ENCODE data around the gene KLF9. TPM values are rescaled to one million over a fixed set of nuclear protein-coding genes. Genes with fewer than 3 reads are reported as not detected.

KLF9 gene
- total RNA-seq, 3 donors from 2014 or later, result 129 to 223 (median 206) TPM

DNA sequence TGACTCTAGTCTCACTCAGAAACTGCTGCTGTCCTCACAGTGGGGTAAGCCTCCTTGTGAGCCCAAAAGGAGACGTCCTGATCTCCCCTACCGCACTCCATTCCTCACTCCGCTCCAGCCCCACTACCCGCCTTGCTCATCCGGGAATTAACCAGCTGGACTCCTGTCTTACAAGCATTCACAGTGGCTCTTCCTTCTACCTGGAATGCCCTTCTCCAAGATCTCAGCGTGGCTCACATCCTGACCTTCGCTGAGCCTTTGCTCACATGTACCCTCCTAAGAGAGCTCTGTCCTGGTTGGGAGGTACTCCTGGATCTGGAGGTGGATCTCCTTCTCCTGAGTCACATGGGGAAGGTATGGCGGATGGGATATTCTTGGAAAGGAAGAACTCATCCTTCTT, 10.7 kb upstream of the KLF9 start:
- no peak overlapping the region for H3K4me3 ChIP-seq
- H3K27ac ChIP-seq, result no peak overlapping the region
- intact Hi-C loops (cut with DNase I; ENCODE audit: low total_unique reads), result no loop called here
- peaks cover 0 to 13% of the 10 kb centered on the region in 2 donors for H3K4me1 ChIP-seq
- no peaks in the 10 kb centered on the region for H3K27me3 ChIP-seq
- TF ChIP-seq POLR2A (IDR thresholded peaks at IDR 0.05) (no peak), POLR2AphosphoS5 (IDR thresholded peaks at IDR 0.05) (no peak)
- TF ChIP-seq, protein P1, sequence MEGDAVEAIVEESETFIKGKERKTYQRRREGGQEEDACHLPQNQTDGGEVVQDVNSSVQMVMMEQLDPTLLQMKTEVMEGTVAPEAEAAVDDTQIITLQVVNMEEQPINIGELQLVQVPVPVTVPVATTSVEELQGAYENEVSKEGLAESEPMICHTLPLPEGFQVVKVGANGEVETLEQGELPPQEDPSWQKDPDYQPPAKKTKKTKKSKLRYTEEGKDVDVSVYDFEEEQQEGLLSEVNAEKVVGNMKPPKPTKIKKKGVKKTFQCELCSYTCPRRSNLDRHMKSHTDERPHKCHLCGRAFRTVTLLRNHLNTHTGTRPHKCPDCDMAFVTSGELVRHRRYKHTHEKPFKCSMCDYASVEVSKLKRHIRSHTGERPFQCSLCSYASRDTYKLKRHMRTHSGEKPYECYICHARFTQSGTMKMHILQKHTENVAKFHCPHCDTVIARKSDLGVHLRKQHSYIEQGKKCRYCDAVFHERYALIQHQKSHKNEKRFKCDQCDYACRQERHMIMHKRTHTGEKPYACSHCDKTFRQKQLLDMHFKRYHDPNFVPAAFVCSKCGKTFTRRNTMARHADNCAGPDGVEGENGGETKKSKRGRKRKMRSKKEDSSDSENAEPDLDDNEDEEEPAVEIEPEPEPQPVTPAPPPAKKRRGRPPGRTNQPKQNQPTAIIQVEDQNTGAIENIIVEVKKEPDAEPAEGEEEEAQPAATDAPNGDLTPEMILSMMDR (IDR thresholded peaks at IDR 0.05), result no peak
- H3K36me3 ChIP-seq, result no peaks in the 10 kb centered on the region
- DNase-seq (ENCODE audit: low spot score in 2 of 2), result no peak
- no peaks in the 10 kb centered on the region for H3K9me3 ChIP-seq

DNA sequence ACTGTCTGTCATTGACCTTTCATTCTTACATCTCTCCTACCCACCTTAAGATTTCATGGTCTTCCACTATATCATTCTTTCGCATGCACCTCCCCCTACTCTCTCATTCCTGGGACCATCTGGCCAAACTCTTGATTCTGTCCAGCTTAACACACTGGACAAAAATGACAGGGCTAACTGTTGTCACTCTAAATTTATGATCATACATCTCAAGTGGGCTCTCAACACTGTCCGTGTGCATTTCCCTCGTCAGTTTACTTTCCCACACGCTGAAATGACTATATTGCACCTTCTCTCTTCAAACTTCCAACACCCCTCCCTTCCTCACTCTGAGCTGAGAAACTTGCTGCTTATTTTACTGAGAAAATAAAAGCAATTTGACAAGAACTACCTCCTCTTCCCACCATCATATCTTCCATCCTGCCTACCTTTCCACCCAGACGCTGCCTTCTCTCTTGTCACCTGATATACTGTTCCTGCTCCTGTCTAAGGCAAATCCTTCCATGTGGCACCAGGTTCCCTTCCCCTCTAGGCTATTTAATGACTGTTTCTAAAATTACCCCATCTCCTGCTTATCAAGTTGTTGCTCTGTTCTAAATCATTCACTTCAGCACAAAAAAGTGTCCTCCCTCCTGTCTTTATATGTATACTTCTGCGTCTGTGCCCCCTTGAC, 8.1 kb upstream of the KLF9 start:
- Histone ChIP-seq H3K27ac (peak overlapping the region; percentile 100), H3K9me3 (no peaks in the 10 kb centered on the region), H3K4me1 (peaks cover 0 to 13% of the 10 kb centered on the region in 2 donors), H3K36me3 (no peaks in the 10 kb centered on the region), H3K27me3 (no peaks in the 10 kb centered on the region), H3K4me3 (no peak overlapping the region)
- no peak for DNase-seq (ENCODE audit: low spot score in 2 of 2)
- TF ChIP-seq, protein P1 (IDR thresholded peaks at IDR 0.05), result no peak
- TF ChIP-seq POLR2AphosphoS5 (IDR thresholded peaks at IDR 0.05), result no peak
- TF ChIP-seq POLR2A (IDR thresholded peaks at IDR 0.05), result no peak
- intact Hi-C loops (cut with DNase I; ENCODE audit: low total_unique reads), result loop anchor here (5.0 kb wide), 1 partner anchor 60 kb away; no protein-coding TSS in a partner anchor

DNA sequence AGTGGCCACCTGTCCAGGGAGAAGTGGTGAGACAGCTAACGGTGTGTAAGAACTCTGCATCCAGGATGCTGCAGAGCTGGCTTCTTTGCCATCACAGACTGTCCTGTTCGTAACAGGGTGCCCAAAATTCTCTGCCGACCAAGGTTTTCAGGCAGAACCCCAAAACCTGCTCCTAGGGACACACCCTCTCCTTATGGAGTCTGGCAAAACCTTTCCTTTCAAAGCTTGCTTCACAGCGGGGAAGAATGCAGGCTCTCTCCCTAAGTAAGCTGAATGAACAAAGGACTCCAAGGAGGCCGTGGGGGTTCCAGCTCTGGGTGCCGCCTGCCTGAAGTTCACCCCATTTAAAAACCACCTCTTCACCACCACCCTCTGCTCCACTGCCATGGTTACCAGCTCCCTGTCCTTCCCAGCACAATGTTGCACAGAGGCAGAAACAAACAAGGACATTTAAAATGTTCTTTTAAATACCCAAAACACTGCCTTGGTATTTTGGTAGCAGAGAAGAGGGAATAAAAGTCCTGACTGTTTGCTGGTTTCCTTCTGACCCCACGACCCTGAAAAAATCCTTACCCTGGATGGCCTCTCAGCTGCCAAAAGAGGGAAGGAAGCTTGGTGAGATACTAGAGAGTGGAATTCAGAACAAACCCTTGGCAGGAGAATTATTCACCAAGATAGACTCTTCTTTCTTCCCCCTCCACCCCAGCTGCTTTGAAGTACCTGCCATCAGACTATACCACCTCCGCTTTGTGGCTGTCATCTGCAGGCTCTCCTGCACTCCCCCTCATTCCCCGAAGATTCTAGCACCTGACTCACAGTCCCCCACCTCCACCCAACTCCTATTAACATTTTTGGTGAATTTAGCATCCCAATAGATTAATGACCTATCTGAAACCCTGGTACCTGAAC, 7.1 kb upstream of the KLF9 start:
- Histone ChIP-seq H3K27ac (peak overlapping the region; percentile 100), H3K4me3 (peak overlapping the region; percentile 39 to 65 (median 55)), H3K9me3 (no peaks in the 10 kb centered on the region), H3K36me3 (no peaks in the 10 kb centered on the region), H3K27me3 (no peaks in the 10 kb centered on the region), H3K4me1 (peaks cover 0 to 19% of the 10 kb centered on the region in 2 donors)
- peak in 1 of 2 donors; percentile 59 for DNase-seq (ENCODE audit: low spot score in 2 of 2)
- intact Hi-C loops (cut with DNase I; ENCODE audit: low total_unique reads), result loop anchor here (5.0 kb wide), 1 partner anchor 61 kb away; no protein-coding TSS in a partner anchor
- TF ChIP-seq, protein P1 (IDR thresholded peaks at IDR 0.05), result no peak
- no peak for TF ChIP-seq POLR2AphosphoS5 (IDR thresholded peaks at IDR 0.05)
- no peak for TF ChIP-seq POLR2A (IDR thresholded peaks at IDR 0.05)

DNA sequence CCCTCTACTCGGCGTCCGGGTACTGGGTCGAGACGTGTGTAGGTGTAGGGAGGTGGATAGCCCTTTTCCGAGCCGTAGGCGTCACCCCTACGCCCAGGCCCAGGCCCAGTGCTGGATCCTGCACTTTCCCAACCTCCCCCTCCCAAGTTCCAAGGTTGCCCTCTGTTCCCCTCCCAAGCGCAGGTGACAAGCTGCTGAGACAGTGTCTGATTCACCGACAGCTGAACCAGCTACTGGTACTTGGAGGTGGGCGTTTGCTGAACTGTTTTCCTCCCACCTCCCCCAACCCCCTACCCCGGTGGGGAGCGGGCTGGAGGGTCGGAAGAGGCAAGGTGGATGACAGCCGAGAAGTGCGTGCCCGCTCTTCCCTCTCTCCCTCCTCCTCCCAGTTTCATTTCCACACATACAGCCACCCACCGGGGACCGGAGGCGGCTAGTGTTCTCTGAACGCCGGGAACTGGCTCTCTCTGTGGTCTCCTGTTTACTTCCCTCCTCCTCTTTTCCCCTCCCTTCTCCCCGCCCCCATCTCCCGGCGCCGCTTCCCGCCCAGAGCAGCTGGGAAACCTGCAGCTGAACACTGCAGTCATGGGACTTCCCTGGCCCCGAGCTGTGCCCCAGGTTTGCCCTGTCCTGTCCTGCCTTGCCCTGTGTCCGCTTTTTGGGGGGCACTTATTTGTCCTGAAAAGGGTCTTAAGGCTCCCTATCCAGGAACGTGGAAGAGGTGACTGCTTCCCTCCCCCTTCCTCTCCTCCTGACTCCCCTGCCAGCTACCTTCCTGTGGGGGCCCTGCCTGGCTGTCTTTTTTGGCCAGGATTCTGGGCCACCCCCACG, 6.2 kb upstream of the KLF9 start:
- peak overlapping the region; percentile 100 for H3K27ac ChIP-seq
- intact Hi-C loops (cut with DNase I; ENCODE audit: low total_unique reads), result loop anchor here (5.0 kb wide), 1 partner anchor 62 kb away; no protein-coding TSS in a partner anchor
- H3K36me3 ChIP-seq, result no peaks in the 10 kb centered on the region
- H3K4me3 ChIP-seq, result peak overlapping the region; percentile 39 to 65 (median 55)
- peaks cover 0 to 19% of the 10 kb centered on the region in 2 donors for H3K4me1 ChIP-seq
- peak; percentile 93 to 97 for DNase-seq (ENCODE audit: low spot score in 2 of 2)
- TF ChIP-seq POLR2AphosphoS5 (IDR thresholded peaks at IDR 0.05) (peak; percentile 85 to 96 (median 94)), POLR2A (IDR thresholded peaks at IDR 0.05) (peak; percentile 58)
- TF ChIP-seq, protein P1 (IDR thresholded peaks at IDR 0.05), result no peak
- no peaks in the 10 kb centered on the region for H3K27me3 ChIP-seq
- H3K9me3 ChIP-seq, result no peaks in the 10 kb centered on the region
